IPS-20b (cell line): Measurements from ENCODE around the gene ZNF584.
"Not testable (repeated sequence)": the region's sequence is repeated elsewhere in the genome, so short reads cannot be mapped to it uniquely, and the experiment has no call there.

Experiments used
- H3K27ac ChIP-seq: one replicate; pipeline ENCODE4 v1.5.1; 2013; ENCODE audit warnings: low read length
- H3K27me3 ChIP-seq: 2 replicates; pipeline ENCODE4 v1.6.1; 2013; ENCODE audit warnings: mild to moderate bottlenecking, low read length, inconsistent platforms; ENCODE audit not compliant: insufficient read depth
- H3K36me3 ChIP-seq: 2 replicates; pipeline ENCODE4 v1.6.1; 2013; ENCODE audit warnings: low read depth, mild to moderate bottlenecking, inconsistent platforms, low read length, moderate library complexity; ENCODE audit not compliant: insufficient read depth
- H3K4me1 ChIP-seq: 2 replicates; pipeline ENCODE4 v1.6.1; 2013; ENCODE audit warnings: mild to moderate bottlenecking, control low read depth, inconsistent platforms, low read length, moderate library complexity; ENCODE audit not compliant: insufficient read depth
- H3K4me3 ChIP-seq: 2 replicates; pipeline ENCODE4 v1.5.1; 2013; ENCODE audit warnings: mild to moderate bottlenecking, low read length, inconsistent platforms
- H3K9ac ChIP-seq: 2 replicates; pipeline ENCODE4 v1.6.1; 2013; ENCODE audit warnings: low read depth, mild to moderate bottlenecking, inconsistent platforms, low read length, moderate library complexity
- H3K9me3 ChIP-seq: 2 replicates; pipeline ENCODE4 v1.6.1; 2013; ENCODE audit warnings: mild to moderate bottlenecking, low read depth, low read length, inconsistent platforms; ENCODE audit not compliant: insufficient read depth

Gene ZNF584

DNA sequence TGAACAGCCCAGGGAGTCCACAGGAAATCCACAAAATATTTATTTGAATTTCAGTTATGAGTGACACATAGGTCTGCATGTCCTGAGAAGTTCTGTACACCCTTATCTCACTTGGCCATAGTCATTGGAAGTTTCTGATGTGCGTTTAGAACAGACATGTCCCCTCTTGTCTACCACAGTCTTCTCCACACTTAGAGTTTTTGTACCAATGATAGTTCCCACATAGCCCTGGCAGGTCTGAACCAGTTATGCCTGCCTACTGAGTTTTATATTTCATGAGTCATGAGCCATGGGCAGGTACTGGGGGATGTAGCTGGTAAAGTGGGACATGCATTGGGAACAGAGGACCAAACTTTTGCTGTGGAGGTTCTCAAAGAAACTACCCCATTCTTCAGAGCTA, 20.2 kb downstream of the ZNF584 start:
- Histone ChIP-seq H3K9ac (no peak overlapping the region), H3K36me3 (peaks cover 10% of the 10 kb centered on the region), H3K27me3 (no peaks in the 10 kb centered on the region), H3K4me3 (no peak overlapping the region), H3K4me1 (no peaks in the 10 kb centered on the region), H3K9me3 (peaks cover 56% of the 10 kb centered on the region), H3K27ac (no peak overlapping the region)

DNA sequence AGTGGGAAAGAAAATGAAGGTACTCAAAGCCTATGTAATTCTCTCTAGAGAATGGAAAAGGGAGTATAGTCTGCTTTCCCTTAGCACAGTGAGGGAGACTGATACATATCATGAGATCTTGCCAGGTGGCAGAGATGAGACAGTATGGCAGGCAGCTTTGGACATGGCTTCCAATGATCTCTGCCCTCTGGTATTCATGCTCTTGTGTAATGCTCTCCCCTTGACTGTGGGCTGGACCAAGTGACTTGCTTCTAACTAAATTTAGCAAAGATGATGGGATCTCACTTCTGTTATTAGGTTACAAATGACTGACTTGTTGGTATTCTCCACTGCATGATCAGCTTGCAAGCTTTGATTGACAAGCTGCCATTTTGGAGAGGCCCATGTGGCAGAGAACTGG, 21.3 kb downstream of the ZNF584 start:
- no peak overlapping the region for H3K9ac ChIP-seq
- no peak overlapping the region for H3K27ac ChIP-seq
- no peak overlapping the region; the same call in 1 of the 2 replicates for H3K4me3 ChIP-seq
- H3K27me3 ChIP-seq = no peaks in the 10 kb centered on the region
- H3K36me3 ChIP-seq = peaks cover 22% of the 10 kb centered on the region
- H3K4me1 ChIP-seq = no peaks in the 10 kb centered on the region
- peaks cover 68% of the 10 kb centered on the region for H3K9me3 ChIP-seq

DNA sequence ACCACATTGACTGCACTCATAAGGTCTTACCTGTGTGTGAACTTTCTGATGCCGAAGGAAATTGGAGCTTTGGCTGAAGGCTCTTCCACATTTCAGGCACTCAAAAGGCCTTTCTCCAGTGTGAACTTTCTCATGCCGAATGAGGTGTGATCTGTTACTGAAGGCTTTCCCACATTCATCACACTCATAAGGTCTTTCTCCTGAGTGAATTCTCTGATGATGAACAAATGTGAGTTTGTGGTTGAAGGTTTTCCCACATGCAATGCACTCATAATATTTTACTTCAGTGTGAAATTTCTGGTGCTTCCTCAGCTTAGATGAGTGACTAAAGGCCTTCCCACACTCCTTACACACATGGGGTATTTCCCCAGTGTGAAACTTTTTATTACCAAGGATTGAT, 25.8 kb downstream of the ZNF584 start:
- Histone ChIP-seq H3K36me3 (peaks cover 39% of the 10 kb centered on the region), H3K9me3 (peaks cover 77% of the 10 kb centered on the region), H3K27me3 (no peaks in the 10 kb centered on the region), H3K27ac (no peak overlapping the region), H3K9ac (no peak overlapping the region), H3K4me1 (no peaks in the 10 kb centered on the region), H3K4me3 (no peak overlapping the region)

DNA sequence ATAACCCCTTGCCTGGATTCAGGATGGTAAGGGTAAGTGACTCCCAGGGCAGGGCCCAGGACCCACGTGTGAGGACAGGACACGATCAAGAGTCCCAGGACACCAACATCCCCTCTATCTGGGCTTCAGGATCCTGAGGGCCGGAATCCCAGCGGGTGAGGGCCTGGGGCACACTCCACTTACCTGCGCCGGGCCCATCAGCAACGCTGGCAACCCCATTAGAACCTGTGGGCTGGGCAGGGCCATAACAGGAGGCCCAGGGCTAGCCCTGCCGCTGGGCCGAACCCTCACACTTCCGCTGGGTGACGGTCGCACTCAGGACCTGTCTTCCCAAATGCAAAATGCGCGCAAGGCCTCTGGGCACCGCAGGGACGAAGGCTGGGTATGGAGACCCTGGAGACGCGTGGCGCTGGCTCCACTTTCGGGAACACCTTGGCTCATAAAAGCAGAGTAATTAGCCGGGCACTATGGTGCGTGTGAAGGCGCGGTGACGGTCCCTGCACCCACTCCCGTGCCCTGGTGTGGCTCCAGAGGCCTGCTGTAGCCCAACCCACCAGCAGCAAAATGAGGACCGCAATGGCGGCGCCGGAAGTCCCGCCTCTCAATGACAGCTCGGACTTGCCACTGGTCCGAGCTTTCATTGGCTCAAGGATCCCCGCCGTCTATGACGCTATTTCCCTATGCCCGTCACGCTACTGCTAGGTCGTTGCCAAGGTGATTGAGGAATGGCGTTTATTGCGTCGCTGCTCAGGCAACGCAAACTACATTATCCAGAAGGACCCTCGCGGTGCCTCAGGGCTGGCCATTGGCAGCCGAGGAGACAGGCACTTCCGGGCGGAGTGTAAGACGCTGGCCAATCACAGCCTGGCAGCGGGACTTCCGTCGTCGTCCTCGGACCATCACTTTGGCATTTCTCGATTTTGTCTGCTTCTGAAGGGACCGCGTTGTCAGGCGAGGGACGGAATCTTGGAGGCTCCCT, 31.4 kb downstream of the ZNF584 start, which contains the start of gene ZNF132:
ZNF132 (minus strand) TSS at position 578 of the 979 bp plus-strand sequence; CDS start at position 246, 332 bp downstream.
- peaks cover 1% of the 10 kb centered on the region; the same call in 1 of the 2 replicates for H3K27me3 ChIP-seq
- H3K4me3 ChIP-seq = peak within 1 kb of the TSS; percentile 75
- H3K4me1 ChIP-seq = no peaks in the 10 kb centered on the region
- no peak within 1 kb of the TSS for H3K27ac ChIP-seq
- peaks cover 16% of the 10 kb centered on the region for H3K36me3 ChIP-seq
- H3K9me3 ChIP-seq = peaks cover 42% of the 10 kb centered on the region
- peak within 1 kb of the TSS; percentile 25; the same call in 1 of the 2 replicates for H3K9ac ChIP-seq

DNA sequence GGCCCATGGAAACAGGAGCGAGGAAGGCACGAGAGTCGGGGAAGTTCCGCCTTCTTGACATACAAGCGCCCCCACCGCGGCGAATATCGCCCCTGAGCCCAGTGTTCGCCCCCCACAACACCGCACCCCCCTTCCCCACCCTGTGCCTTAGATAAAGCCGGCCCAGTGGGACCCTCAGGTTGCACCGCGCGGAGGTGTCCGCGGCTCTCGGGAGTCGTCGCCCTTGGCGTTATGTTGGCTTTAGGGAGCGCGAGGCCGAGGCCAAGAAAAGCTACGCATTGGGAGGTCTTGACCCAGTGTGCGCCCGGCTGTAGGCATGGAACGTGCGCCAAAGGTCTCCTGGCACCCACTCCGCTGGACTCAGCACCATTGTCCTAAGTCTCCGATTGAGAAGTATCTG, 32.1 kb downstream of the ZNF584 start:
- Histone ChIP-seq H3K9me3 (peaks cover 35% of the 10 kb centered on the region), H3K27ac (no peak overlapping the region), H3K4me3 (peak overlapping the region; percentile 75), H3K27me3 (peaks cover 4% of the 10 kb centered on the region; the same call in 1 of the 2 replicates), H3K36me3 (peaks cover 9% of the 10 kb centered on the region), H3K4me1 (no peaks in the 10 kb centered on the region), H3K9ac (no peak overlapping the region)

DNA sequence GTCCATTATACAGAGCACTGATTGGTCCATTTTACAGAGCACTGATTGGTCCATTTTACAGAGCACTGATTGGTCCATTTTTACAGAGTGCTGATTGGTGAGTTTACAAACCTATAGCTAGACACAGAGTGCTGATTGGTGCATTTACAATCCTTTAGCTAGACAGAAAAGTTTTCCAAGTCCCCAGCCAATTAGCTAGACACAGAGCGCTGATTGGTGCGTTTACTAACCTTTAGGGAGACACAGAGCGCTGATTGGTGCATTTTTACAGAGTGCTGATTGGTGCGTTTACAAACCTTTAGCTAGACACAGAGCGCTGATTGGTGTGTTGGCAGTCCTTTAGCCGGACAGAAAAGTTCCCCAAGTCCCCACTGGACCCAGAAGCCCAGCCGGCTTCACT, 34.5 kb downstream of the ZNF584 start:
- not testable (repeated sequence) for H3K27me3 ChIP-seq, H3K4me3 ChIP-seq, H3K9ac ChIP-seq, H3K4me1 ChIP-seq, H3K36me3 ChIP-seq, H3K27ac ChIP-seq
- peaks cover 22% of the 10 kb centered on the region for H3K9me3 ChIP-seq

DNA sequence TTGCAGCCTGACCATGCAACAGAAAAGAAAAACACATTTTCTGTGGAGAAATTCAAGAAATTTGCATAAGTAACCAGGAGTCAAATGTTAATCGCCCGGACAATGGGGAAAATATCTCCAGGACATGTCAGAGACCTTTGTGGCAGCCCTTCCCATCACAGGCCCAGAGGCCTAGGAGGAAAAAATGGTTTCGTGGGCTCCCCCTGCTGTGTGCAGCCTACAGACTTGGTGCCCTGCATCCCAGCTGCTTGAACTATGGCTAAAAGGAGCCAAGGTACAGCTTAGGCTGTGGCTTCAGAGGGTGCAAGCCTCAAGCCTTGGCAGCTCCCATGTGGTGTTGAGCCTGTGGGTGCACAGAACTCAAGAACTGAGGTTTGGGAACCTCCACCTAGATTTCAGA, 40.4 kb downstream of the ZNF584 start:
- H3K4me3 ChIP-seq, H3K36me3 ChIP-seq, H3K4me1 ChIP-seq, H3K9ac ChIP-seq, H3K27ac ChIP-seq: not testable (repeated sequence)
- Histone ChIP-seq H3K9me3 (peaks cover 17% of the 10 kb centered on the region), H3K27me3 (peaks cover 37% of the 10 kb centered on the region)

DNA sequence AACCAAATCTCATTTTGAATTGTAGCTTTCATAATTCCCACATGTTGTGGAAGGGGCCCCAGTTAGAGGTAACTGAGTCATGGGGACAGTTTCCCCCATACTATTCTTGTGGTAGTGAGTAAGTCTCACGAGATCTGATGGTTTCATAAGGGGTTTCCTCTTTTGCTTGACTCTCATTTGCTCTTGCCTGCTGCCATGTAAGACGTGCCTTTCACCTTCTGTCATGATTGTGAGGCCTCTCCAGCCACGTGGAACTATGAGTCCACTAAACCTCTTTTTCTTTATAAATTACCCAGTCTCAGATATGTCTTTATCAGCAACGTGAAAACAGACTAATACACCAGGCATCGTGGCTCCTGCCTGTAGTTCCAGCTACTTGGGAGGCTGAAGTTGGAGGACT, 41.5 kb downstream of the ZNF584 start:
- not testable (repeated sequence) for H3K9ac ChIP-seq, H3K27ac ChIP-seq, H3K4me1 ChIP-seq, H3K4me3 ChIP-seq, H3K36me3 ChIP-seq
- Histone ChIP-seq H3K9me3 (peaks cover 17% of the 10 kb centered on the region), H3K27me3 (peaks cover 35% of the 10 kb centered on the region)

DNA sequence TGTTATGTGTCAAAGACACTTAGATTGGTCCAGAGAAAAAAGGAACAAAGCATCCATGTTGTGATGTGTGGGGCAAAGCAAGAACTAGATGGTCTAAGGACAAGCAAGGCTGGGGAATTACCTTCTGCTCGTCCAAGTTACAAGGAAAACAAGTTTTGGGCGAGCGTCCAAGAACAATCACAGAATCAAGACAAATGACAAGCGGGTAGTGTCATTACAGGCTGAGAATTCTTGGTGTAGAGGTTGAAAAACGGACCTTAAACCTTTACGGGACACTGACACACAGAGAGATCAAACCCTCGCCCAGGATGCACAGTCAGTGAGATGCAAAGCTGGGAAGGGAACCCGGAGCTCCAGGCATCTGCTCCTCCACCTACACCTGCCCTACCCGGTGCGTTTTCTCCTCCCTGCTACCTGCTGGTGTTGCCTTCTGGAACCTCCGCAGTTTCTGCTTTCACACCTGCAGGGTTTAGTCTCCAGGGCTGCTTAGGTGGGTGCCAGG, 42.5 kb downstream of the ZNF584 start:
- H3K4me1 ChIP-seq = no peaks in the 10 kb centered on the region
- no peaks in the 10 kb centered on the region for H3K36me3 ChIP-seq
- H3K4me3 ChIP-seq = peak overlapping the region; percentile 77
- H3K27me3 ChIP-seq = peaks cover 33% of the 10 kb centered on the region
- H3K9ac ChIP-seq = no peak overlapping the region
- peaks cover 17% of the 10 kb centered on the region for H3K9me3 ChIP-seq
- H3K27ac ChIP-seq = no peak overlapping the region

DNA sequence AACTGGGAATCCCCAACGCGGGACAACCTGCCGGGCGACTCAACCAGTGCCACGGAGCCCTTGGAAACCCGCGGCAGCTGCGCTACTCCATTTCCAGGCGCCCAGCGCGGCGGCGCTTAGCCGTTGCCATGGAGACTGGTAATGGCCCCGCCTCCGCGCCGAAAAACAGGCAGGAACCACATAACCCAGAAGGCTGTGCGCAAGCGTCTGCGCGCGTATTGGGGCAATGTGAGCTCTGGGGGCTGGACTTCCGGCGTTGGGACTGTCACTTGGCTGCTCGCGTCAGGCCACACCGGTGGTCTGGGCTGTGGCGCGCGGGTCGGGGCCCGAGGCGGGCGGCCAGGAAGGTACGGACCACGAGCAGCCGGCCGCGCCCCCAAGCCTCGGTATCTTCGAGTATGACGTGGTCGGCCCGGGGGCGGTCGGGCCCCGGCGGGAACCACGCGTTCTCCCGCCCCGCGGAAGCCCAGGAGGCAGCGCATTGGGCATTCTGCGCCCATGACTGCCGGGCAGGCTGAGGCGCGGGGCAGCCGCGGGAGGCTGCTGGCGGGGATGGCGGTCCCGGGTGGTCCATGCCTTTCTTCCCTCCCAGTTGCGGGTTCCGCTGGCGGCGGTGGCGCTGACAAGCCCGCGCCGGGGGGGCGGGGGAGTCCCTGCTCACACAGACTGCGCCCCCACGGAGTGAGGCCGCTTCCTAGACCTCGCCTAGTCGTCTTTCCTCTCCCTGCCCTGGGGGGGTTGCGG, 43.1 kb downstream of the ZNF584 start, which contains the start of gene ZNF324B:
ZNF324B (plus strand) TSS at position 265 of the 744 bp plus-strand sequence. CDS start 2,080 bp downstream, outside the sequence.
- peak within 1 kb of the TSS; percentile 41; the same call in 1 of the 2 replicates for H3K9ac ChIP-seq
- H3K9me3 ChIP-seq = peaks cover 17% of the 10 kb centered on the region
- H3K4me3 ChIP-seq = peak within 1 kb of the TSS; percentile 77
- peaks cover 33% of the 10 kb centered on the region for H3K27me3 ChIP-seq
- no peaks in the 10 kb centered on the region for H3K4me1 ChIP-seq
- H3K36me3 ChIP-seq = no peaks in the 10 kb centered on the region
- no peak within 1 kb of the TSS for H3K27ac ChIP-seq

DNA sequence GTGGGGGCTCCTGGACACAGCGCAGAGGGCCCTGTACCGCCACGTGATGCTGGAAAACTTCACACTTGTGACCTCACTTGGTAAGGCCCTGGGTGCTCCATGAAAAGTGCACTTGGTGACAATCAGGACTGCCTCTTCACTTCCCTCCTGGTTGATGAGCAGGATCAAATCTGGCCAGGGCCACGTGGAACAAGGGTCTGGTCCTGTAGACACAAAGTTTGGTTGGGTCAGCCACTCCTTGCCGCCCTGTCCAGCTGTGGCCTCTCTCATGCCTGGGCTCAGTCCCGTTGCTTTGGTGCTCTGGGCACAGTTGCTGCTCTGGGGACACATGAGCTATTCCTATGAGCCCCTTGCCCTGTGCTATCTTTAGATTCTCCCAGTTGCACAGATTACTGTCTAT, 45.3 kb downstream of the ZNF584 start:
- Histone ChIP-seq H3K9me3 (peaks cover 15% of the 10 kb centered on the region), H3K27me3 (peaks cover 33% of the 10 kb centered on the region), H3K4me1 (no peaks in the 10 kb centered on the region), H3K4me3 (no peak overlapping the region), H3K27ac (no peak overlapping the region), H3K9ac (no peak overlapping the region), H3K36me3 (no peaks in the 10 kb centered on the region)
